Left lobe of liver (tissue), 2 donors: ENCODE measurements around the gene KCNQ4. TPM values are rescaled to one million over a fixed set of nuclear protein-coding genes. Genes with fewer than 3 reads are reported as not detected.

Experiments used
- ATAC-seq: fragments of 200-7000 bp; cut with Tn5 transposase; one replicate; pipeline ENCODE4 v1.9.1; 2020; ENCODE audit warnings: mild to moderate bottlenecking, moderate library complexity
- DNase-seq: peaks from one replicate; pipeline ENCODE4 v3.0.0-alpha.2; 2020; ENCODE audit warnings: low spot score
- total RNA-seq: library from RNA; stranded (reverse); gene quantifications from one replicate; pipeline ENCODE4 v1.2.1, GENCODE V29; 2021
- donor health status: DM: no; HTN: no; CAD: no; lungs with moderate emphysema.
- donor health status: DM: no; HTN: yes; CAD: no.

Gene KCNQ4
- total RNA-seq, 1 donor from 2014 or later: 0.20 TPM

GRCh38 chr1:40815420-40815819, 31.8 kb downstream of the KCNQ4 start:
- ATAC-seq (no peak), DNase-seq (no peak)

GRCh38 chr1:40817791-40818263, 34.2 kb downstream of the KCNQ4 start:
- ATAC-seq (no peak), DNase-seq (no peak)

- ATAC-seq (peak; percentile 55), DNase-seq (peak; percentile 51)
Observed at GRCh38 chr1:40818264-40818961, 34.8 kb downstream of the KCNQ4 start.

- ATAC-seq (no peak), DNase-seq (no peak)
Observed at GRCh38 chr1:40819101-40819500, 35.5 kb downstream of the KCNQ4 start.

GRCh38 chr1:40820251-40820797, 36.7 kb downstream of the KCNQ4 start:
- DNase-seq (peak; percentile 86), ATAC-seq (peak; percentile 86)

GRCh38 chr1:40820911-40821693, 37.5 kb downstream of the KCNQ4 start:
- ATAC-seq: no peak
- no peak for DNase-seq

GRCh38 chr1:40822890-40823289, 39.3 kb downstream of the KCNQ4 start:
- ATAC-seq (no peak), DNase-seq (no peak)

GRCh38 chr1:40823345-40823744, 39.8 kb downstream of the KCNQ4 start:
- no peak for ATAC-seq
- DNase-seq: no peak

GRCh38 chr1:40823983-40824382, 40.4 kb downstream of the KCNQ4 start:
- ATAC-seq (no peak), DNase-seq (no peak)

GRCh38 chr1:40824591-40825434, 41.2 kb downstream of the KCNQ4 start:
- DNase-seq (no peak), ATAC-seq (no peak)

GRCh38 chr1:40825435-40825788, 41.8 kb downstream of the KCNQ4 start:
- DNase-seq (no peak), ATAC-seq (no peak)

- no peak for ATAC-seq
- no peak for DNase-seq
Observed at GRCh38 chr1:40825996-40826395, 42.4 kb downstream of the KCNQ4 start.

GRCh38 chr1:40829631-40830245, 46.2 kb downstream of the KCNQ4 start:
- ATAC-seq (no peak), DNase-seq (no peak)

- DNase-seq: no peak
- ATAC-seq: no peak
Observed at GRCh38 chr1:40830419-40830943, 46.9 kb downstream of the KCNQ4 start.

GRCh38 chr1:40831001-40831732, 47.6 kb downstream of the KCNQ4 start:
- DNase-seq (no peak), ATAC-seq (no peak)

GRCh38 chr1:40833979-40834378, 50.4 kb downstream of the KCNQ4 start:
- DNase-seq (no peak), ATAC-seq (no peak)

GRCh38 chr1:40834968-40835545, 51.5 kb downstream of the KCNQ4 start:
- ATAC-seq (no peak), DNase-seq (no peak)

- DNase-seq (no peak), ATAC-seq (no peak)
Observed at GRCh38 chr1:40836283-40836682, 52.7 kb downstream of the KCNQ4 start.

- no peak for DNase-seq
- ATAC-seq: no peak
Observed at GRCh38 chr1:40837601-40838000, 54.0 kb downstream of the KCNQ4 start.
